ENCODE measurements around the gene DNMT3A.
A peak's percentile ranks its signal among the peaks of the same experiment; 100 is the strongest.

DNMT3A gene

GRCh38 chr2:25253153-25253626, 88.5 kb downstream of the DNMT3A start:
- no peak overlapping the region for H3K27ac ChIP-seq
- TF ChIP-seq, protein P1, sequence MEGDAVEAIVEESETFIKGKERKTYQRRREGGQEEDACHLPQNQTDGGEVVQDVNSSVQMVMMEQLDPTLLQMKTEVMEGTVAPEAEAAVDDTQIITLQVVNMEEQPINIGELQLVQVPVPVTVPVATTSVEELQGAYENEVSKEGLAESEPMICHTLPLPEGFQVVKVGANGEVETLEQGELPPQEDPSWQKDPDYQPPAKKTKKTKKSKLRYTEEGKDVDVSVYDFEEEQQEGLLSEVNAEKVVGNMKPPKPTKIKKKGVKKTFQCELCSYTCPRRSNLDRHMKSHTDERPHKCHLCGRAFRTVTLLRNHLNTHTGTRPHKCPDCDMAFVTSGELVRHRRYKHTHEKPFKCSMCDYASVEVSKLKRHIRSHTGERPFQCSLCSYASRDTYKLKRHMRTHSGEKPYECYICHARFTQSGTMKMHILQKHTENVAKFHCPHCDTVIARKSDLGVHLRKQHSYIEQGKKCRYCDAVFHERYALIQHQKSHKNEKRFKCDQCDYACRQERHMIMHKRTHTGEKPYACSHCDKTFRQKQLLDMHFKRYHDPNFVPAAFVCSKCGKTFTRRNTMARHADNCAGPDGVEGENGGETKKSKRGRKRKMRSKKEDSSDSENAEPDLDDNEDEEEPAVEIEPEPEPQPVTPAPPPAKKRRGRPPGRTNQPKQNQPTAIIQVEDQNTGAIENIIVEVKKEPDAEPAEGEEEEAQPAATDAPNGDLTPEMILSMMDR (conservative IDR thresholded peaks at IDR 0.05) = no peak
- TF ChIP-seq ZFX (IDR thresholded peaks at IDR 0.05) = no peak

DNA sequence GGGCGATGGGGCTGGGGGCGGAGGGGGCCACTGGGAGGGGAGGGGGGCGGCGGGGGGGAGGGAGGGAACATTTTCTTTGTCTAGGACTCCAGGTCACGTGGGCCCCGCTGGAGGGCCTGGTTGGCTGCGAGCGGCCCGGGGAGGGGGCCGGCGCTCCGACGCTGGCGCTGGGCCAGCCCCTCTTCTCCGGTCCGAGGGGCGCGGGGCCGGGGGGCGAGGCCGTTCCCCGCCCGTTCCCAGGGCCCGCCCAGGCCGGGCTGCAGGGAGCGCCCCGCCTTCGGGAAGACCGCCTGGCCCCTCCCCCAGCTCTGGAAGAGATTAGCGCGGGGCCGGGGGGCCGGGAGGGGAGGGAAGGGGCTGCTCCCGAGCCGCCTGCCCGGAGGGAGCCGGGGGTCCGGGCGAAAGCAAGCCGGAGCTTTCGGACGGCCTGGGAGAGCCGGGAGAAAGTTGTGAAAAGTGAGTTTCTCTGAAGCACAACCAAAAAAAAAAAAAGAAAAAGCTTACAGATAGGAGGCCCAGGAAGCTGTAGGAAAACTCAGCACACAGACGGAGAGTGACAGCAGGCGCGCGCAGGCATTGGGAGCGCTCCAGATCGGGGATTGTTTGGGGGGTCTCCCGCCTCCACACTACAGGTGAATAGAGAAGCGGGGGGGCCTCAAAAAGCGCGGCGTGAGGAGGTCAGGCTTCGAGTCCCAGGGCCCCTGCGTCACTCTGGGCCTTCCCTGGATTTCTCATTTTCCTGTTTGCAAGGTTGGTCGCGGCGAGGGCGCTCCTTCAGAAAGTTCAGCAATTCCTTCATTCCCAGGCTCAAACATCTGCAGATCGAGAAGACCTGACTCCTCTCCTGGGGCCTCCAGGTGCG, 89.2 kb downstream of the DNMT3A start:
- peak overlapping the region; percentile 68 for H3K27ac ChIP-seq
- TF ChIP-seq, protein P1 (conservative IDR thresholded peaks at IDR 0.05) = no peak
- no peak for TF ChIP-seq ZFX (IDR thresholded peaks at IDR 0.05)

DNA sequence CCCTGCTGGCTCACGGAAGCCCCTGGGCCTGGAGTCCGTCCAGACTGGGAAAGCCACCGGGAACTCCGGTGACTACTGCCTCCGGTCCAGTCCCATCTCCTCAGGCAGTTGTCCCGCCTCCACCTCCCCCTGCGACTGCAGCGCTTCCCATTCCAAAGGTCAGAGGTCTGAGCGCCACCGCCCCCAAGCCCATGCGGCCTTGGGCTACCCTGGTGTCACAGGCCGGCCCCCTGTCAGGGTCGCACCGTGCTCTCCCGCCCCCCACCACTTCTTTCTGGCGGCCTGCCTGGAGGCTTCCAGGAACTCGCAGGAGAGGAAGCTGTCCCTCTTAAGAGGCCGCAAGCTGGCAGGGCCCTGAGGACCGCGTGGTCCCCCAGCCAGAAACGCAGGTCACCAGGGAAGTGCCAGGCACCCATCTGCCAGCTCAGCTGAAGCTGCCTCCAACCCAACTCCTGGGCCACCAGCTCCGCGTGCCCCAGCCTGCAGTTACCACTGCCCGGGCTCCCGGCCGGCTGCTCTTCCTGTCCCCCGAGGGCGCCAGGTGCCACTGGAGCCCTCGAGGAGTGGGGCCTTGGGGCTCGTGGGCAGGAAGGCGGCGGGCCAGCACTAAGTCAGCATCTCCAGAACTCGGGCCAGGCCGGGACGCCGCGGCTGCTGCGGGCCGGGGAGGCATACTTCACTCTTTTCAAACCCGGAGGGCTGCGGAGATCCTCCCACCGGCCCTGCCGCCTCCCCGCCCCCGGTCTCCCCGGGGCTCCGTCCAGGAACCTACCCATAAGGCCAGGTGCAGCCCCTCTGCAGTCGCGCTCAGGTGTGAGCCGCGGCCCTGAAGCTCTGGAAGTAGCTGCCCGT, 90.1 kb downstream of the DNMT3A start:
- peak overlapping the region; percentile 68 for H3K27ac ChIP-seq
- TF ChIP-seq ZFX (IDR thresholded peaks at IDR 0.05) = no peak
- TF ChIP-seq, protein P1 (conservative IDR thresholded peaks at IDR 0.05) = no peak

GRCh38 chr2:25251071-25251421, 90.7 kb downstream of the DNMT3A start:
- peak overlapping the region; percentile 68 for H3K27ac ChIP-seq
- TF ChIP-seq, protein P1 (conservative IDR thresholded peaks at IDR 0.05) = no peak
- no peak for TF ChIP-seq ZFX (IDR thresholded peaks at IDR 0.05)

DNA sequence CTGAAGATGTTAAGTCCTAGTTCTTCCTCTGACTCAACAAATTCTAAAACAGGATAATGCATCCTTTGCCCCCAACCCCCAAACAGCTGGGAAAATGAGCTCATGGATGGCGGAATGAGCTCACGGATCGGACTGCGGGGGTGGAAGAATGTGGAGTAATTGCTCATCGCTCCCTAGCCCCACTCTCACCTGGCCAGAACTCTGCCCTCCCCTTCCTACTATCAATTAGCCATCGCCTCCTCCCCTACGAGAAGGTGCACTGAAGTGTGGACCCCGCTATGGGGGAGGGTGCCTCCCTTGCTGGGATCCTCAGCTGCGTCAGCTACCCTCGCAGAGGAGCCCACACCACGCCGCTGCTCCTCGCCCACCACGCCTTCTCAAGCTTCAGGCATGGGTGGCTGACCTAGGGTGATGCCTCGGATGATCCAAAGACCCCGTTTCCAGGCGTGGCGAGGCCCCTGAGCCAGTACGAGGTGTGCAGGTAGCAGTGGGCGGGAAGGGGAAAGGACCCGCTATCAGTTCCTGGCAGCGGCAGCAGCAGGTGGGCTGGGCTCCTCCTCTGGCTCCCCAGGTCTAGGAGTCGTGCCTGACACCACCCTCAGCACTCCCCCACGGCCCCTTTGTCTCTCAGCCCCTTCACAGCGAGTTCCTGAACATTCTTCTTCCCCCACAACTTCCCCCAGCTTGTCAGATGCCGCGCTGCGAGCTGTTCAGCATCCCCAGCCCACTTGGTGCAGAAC, 91.2 kb downstream of the DNMT3A start:
- H3K27ac ChIP-seq = no peak overlapping the region; the same call in 1 of the 2 replicates
- TF ChIP-seq, protein P1 (conservative IDR thresholded peaks at IDR 0.05) = no peak
- TF ChIP-seq ZFX (IDR thresholded peaks at IDR 0.05) = no peak

GRCh38 chr2:25249785-25250184, 91.9 kb downstream of the DNMT3A start:
- TF ChIP-seq, protein P1 (conservative IDR thresholded peaks at IDR 0.05) = no peak
- TF ChIP-seq ZFX (IDR thresholded peaks at IDR 0.05) = no peak
- no peak overlapping the region for H3K27ac ChIP-seq

Data from C4-2B (cell line).